SK-N-SH treated with all-trans-retinoic acid at 6 μM for 48 hours (cell line): ENCODE data around the gene IQCC.

ENCODE experiments used
- ARNTL ChIP-seq: fragments of 450-650 bp; formaldehyde crosslinking; IDR thresholded peaks from 2 replicates; pipeline ENCODE4 v1.5.0; 2020; ENCODE audit warnings: low read depth, mild to moderate bottlenecking, moderate library complexity, borderline replicate concordance
- BACH2 ChIP-seq: fragments of 250-450 bp; sonication (Bioruptor Pico); IDR thresholded peaks from 2 replicates; pipeline ENCODE4 v1.9.0; 2021; ENCODE audit warnings: mild to moderate bottlenecking, borderline replicate concordance
- CSDC2 ChIP-seq: fragments of 250-450 bp; sonication (Bioruptor Pico); IDR thresholded peaks from 2 replicates; pipeline ENCODE4 v1.5.0; 2020; ENCODE audit warnings: mild to moderate bottlenecking, moderate library complexity
- ESRRG ChIP-seq: fragments of 250-450 bp; sonication (Bioruptor Pico); IDR thresholded peaks from 2 replicates; pipeline ENCODE4 v1.6.1; 2021; ENCODE audit warnings: mild to moderate bottlenecking
- GLIS3 ChIP-seq: fragments of 250-450 bp; sonication (Bioruptor Pico); IDR thresholded peaks from 2 replicates; pipeline ENCODE4 v1.5.0; 2020; ENCODE audit warnings: mild to moderate bottlenecking, moderate library complexity
- ISL1 ChIP-seq: fragments of 250-450 bp; sonication (Bioruptor Pico); IDR thresholded peaks from 2 replicates; pipeline ENCODE4 v2.1.2; 2022; ENCODE audit warnings: mild to moderate bottlenecking, moderate library complexity
- RARB ChIP-seq: fragments of 250-450 bp; sonication (Bioruptor Pico); IDR thresholded peaks from 2 replicates; pipeline ENCODE4 v1.8.0; 2021; ENCODE audit warnings: mild to moderate bottlenecking, moderate library complexity
- TOX ChIP-seq: fragments of 250-450 bp; sonication (Bioruptor Pico); IDR thresholded peaks from 2 replicates; pipeline ENCODE4 v1.8.0; 2021; ENCODE audit warnings: mild to moderate bottlenecking, moderate library complexity, borderline replicate concordance
- TSHZ2 ChIP-seq: fragments of 250-450 bp; sonication (Bioruptor Pico); IDR thresholded peaks from 2 replicates; pipeline ENCODE4 v1.5.0; 2020; ENCODE audit warnings: mild to moderate bottlenecking, moderate library complexity
- ZFP30 ChIP-seq: fragments of 450-650 bp; formaldehyde crosslinking; IDR thresholded peaks from 2 replicates; pipeline ENCODE4 v1.5.0; 2022; ENCODE audit warnings: mild to moderate bottlenecking, moderate library complexity
- TF ChIP-seq, protein P1 (sequence below): fragments of 250-450 bp; sonication (Bioruptor Pico); IDR thresholded peaks from 2 replicates; pipeline ENCODE4 v1.8.0; 2020; ENCODE audit warnings: mild to moderate bottlenecking, moderate library complexity, borderline replicate concordance
- TF ChIP-seq, protein P2 (sequence below): fragments of 250-450 bp; sonication (Bioruptor Pico); IDR thresholded peaks from 2 replicates; pipeline ENCODE4 v1.8.0; 2021; ENCODE audit warnings: low read depth, mild to moderate bottlenecking, moderate library complexity, borderline replicate concordance
- TF ChIP-seq, protein P3 (sequence below): fragments of 250-450 bp; sonication (Bioruptor Pico); IDR thresholded peaks from 2 replicates; pipeline ENCODE4 v1.5.1; 2020; ENCODE audit warnings: low read depth, mild to moderate bottlenecking, moderate library complexity

GRCh38 chr1:32199043-32199716, 6.3 kb upstream of the IQCC start:
- TF ChIP-seq RARB (CRISPR knock-in tag) (no peak), ZFP30 (CRISPR knock-in tag) (no peak), BACH2 (no peak), CSDC2 (CRISPR knock-in tag) (no peak), TSHZ2 (CRISPR knock-in tag) (no peak), ESRRG (CRISPR knock-in tag) (no peak), ISL1 (CRISPR knock-in tag) (no peak), GLIS3 (CRISPR knock-in tag) (no peak), TOX (CRISPR knock-in tag) (no peak), ARNTL (CRISPR knock-in tag) (no peak)
- TF ChIP-seq, protein P1, sequence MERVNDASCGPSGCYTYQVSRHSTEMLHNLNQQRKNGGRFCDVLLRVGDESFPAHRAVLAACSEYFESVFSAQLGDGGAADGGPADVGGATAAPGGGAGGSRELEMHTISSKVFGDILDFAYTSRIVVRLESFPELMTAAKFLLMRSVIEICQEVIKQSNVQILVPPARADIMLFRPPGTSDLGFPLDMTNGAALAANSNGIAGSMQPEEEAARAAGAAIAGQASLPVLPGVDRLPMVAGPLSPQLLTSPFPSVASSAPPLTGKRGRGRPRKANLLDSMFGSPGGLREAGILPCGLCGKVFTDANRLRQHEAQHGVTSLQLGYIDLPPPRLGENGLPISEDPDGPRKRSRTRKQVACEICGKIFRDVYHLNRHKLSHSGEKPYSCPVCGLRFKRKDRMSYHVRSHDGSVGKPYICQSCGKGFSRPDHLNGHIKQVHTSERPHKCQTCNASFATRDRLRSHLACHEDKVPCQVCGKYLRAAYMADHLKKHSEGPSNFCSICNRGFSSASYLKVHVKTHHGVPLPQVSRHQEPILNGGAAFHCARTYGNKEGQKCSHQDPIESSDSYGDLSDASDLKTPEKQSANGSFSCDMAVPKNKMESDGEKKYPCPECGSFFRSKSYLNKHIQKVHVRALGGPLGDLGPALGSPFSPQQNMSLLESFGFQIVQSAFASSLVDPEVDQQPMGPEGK (CRISPR knock-in tag) = no peak
- TF ChIP-seq, protein P2, sequence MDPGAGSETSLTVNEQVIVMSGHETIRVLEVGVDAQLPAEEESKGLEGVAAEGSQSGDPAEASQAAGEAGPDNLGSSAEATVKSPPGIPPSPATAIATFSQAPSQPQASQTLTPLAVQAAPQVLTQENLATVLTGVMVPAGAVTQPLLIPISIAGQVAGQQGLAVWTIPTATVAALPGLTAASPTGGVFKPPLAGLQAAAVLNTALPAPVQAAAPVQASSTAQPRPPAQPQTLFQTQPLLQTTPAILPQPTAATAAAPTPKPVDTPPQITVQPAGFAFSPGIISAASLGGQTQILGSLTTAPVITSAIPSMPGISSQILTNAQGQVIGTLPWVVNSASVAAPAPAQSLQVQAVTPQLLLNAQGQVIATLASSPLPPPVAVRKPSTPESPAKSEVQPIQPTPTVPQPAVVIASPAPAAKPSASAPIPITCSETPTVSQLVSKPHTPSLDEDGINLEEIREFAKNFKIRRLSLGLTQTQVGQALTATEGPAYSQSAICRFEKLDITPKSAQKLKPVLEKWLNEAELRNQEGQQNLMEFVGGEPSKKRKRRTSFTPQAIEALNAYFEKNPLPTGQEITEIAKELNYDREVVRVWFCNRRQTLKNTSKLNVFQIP = no peak
- TF ChIP-seq, protein P3, sequence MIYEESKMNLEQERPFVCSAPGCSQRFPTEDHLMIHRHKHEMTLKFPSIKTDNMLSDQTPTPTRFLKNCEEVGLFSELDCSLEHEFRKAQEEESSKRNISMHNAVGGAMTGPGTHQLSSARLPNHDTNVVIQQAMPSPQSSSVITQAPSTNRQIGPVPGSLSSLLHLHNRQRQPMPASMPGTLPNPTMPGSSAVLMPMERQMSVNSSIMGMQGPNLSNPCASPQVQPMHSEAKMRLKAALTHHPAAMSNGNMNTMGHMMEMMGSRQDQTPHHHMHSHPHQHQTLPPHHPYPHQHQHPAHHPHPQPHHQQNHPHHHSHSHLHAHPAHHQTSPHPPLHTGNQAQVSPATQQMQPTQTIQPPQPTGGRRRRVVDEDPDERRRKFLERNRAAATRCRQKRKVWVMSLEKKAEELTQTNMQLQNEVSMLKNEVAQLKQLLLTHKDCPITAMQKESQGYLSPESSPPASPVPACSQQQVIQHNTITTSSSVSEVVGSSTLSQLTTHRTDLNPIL = no peak
